Measurements from ENCODE around the gene LPCAT2.

LPCAT2 gene

DNA sequence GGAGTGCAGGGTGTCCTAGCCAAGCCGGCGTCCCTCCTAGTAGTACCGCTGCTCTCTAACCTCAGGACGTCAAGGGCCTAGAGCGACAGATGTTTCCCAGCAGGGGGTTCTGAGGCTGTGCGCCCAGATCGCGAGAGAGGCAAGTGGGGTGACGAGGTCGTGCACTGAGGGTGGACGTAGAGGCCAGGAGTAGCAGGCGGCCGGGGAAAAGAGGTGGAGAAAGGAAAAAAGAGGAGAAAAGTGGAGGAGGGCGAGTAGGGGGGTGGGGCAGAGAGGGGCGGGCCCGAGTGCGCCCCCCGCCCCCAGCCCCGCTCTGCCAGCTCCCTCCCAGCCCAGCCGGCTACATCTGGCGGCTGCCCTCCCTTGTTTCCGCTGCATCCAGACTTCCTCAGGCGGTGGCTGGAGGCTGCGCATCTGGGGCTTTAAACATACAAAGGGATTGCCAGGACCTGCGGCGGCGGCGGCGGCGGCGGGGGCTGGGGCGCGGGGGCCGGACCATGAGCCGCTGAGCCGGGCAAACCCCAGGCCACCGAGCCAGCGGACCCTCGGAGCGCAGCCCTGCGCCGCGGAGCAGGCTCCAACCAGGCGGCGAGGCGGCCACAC is 29.9 kb upstream of the LPCAT2 start, which contains the start of gene MMP2:
TSS of gene MMP2 (plus strand) at position 372 of the 603 bp plus-strand sequence. CDS start 282 bp downstream, outside the sequence.
- Histone ChIP-seq H3K4me1 (ENCODE audit: control insufficient read depth in 1 of 2, insufficient read depth in 1 of 2, low read depth in 1 of 2, low read length in 1 of 2) (peaks cover 0 to 4% of the 10 kb centered on the region in 2 experiments), H3K4me3 (ENCODE audit: low read depth in 1 of 2, low read length in 1 of 2) (no peak within 1 kb of the TSS), H3K9me3 (no peaks in the 10 kb centered on the region), H3K36me3 (no peaks in the 10 kb centered on the region), H3K27ac (no peak within 1 kb of the TSS), H3K27me3 (peaks cover 74% of the 10 kb centered on the region)
- TF ChIP-seq, protein P1, sequence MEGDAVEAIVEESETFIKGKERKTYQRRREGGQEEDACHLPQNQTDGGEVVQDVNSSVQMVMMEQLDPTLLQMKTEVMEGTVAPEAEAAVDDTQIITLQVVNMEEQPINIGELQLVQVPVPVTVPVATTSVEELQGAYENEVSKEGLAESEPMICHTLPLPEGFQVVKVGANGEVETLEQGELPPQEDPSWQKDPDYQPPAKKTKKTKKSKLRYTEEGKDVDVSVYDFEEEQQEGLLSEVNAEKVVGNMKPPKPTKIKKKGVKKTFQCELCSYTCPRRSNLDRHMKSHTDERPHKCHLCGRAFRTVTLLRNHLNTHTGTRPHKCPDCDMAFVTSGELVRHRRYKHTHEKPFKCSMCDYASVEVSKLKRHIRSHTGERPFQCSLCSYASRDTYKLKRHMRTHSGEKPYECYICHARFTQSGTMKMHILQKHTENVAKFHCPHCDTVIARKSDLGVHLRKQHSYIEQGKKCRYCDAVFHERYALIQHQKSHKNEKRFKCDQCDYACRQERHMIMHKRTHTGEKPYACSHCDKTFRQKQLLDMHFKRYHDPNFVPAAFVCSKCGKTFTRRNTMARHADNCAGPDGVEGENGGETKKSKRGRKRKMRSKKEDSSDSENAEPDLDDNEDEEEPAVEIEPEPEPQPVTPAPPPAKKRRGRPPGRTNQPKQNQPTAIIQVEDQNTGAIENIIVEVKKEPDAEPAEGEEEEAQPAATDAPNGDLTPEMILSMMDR (IDR thresholded peaks at IDR 0.05), result no peak

DNA sequence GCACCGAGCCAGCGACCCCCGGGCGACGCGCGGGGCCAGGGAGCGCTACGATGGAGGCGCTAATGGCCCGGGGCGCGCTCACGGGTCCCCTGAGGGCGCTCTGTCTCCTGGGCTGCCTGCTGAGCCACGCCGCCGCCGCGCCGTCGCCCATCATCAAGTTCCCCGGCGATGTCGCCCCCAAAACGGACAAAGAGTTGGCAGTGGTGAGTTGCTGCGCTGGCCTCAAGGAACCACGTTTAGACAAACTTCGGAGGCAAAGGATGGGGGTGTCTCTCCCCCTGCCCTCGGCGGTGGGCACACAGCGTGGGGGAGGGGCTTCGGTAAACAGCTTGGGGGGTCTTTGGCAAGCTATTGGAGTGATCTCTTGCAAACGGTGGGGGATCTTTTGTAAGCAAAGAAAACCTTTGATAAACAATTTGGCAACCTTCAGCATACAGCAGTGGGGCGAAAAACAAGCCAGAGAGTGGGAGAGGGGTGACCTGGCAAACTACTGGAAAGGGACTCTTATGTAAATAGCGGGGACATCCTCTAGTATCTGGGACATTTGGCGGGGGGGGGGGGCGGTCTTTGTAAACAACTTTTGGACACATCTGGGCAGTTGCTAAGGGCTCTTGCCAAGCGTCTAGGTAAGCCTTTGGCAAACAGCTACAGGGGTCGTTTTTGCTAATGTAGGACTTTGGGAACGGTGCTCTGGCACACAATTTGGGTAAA is 29.3 kb upstream of the LPCAT2 start:
- Histone ChIP-seq H3K36me3 (no peaks in the 10 kb centered on the region), H3K27me3 (peaks cover 74% of the 10 kb centered on the region), H3K9me3 (no peaks in the 10 kb centered on the region), H3K27ac (no peak overlapping the region), H3K4me1 (ENCODE audit: control insufficient read depth in 1 of 2, insufficient read depth in 1 of 2, low read depth in 1 of 2, low read length in 1 of 2) (peaks cover 0 to 4% of the 10 kb centered on the region in 2 experiments), H3K4me3 (ENCODE audit: low read depth in 1 of 2, low read length in 1 of 2) (no peak overlapping the region)
- TF ChIP-seq, protein P1 (IDR thresholded peaks at IDR 0.05), result no peak

DNA sequence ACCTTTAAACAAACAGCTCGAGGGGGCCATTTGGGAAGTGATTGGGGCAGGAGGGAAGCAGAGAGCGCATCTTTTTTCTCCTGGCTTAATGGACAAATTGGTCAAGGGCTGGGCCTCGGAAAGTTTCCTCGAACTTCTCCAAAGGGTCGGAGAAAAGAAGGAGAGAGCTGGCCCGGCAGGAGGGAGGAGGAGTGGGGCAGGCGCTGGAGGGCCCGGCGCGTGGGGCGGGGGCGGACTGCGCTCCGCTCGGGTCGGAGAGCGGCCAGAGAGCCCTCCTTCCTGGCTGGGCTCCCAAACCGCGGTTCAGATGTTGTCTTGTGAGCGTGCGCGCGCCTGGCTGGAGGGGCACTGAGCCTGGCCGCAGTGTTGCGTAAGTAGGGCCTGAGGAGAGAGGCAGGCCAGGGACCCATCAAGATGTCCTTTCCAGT is 28.6 kb upstream of the LPCAT2 start:
- H3K27me3 ChIP-seq, result peaks cover 72% of the 10 kb centered on the region
- H3K27ac ChIP-seq, result no peak overlapping the region
- H3K9me3 ChIP-seq, result no peaks in the 10 kb centered on the region
- H3K4me3 ChIP-seq (ENCODE audit: low read depth in 1 of 2, low read length in 1 of 2), result no peak overlapping the region
- no peaks in the 10 kb centered on the region for H3K36me3 ChIP-seq
- H3K4me1 ChIP-seq (ENCODE audit: control insufficient read depth in 1 of 2, insufficient read depth in 1 of 2, low read depth in 1 of 2, low read length in 1 of 2), result peaks cover 0 to 4% of the 10 kb centered on the region in 2 experiments
- TF ChIP-seq, protein P1 (IDR thresholded peaks at IDR 0.05), result no peak

DNA sequence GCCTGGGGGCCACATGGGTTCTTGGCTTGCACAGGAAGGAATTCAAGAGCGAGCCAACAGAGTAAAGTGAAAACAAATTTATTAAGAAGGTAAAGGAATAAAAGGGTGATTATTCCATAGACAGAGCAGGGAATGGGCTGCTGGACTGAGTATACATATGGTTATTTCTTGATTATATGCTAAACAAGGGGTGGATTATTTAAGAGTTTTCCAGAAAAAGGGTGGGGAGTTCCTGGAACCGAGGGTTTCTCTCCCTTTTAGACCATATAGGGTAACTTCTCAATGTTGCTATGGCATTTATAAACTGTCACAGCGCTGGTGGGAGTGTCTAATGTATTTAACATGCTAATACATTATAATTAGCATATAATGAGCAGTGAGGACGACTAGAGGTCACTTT is 27.8 kb upstream of the LPCAT2 start:
- H3K27ac ChIP-seq, result no peak overlapping the region
- H3K9me3 ChIP-seq, result no peaks in the 10 kb centered on the region
- no peaks in the 10 kb centered on the region for H3K36me3 ChIP-seq
- peaks cover 0 to 4% of the 10 kb centered on the region in 2 experiments for H3K4me1 ChIP-seq (ENCODE audit: control insufficient read depth in 1 of 2, insufficient read depth in 1 of 2, low read depth in 1 of 2, low read length in 1 of 2)
- no peak overlapping the region for H3K4me3 ChIP-seq (ENCODE audit: low read depth in 1 of 2, low read length in 1 of 2)
- H3K27me3 ChIP-seq, result peaks cover 68% of the 10 kb centered on the region
- TF ChIP-seq, protein P1 (IDR thresholded peaks at IDR 0.05), result no peak

DNA sequence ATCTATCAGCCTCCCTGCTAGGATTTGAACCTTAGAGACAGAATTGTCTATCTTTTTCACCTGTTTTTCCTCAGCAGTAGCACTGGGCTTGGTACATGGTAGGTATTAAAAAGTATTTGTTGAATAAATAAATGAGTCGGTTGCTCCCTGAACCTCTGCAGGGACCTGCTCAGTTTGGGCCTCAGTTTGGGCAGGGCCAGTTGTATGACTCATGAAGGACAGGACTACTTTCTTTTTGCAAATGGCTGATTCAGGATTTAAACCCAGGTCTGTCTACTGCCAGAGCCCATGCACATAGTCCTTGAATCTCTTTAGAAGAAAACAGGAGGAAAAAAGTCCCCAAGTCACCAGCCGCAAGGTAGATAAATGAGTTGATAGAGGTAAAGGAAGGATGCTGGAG is 26.8 kb upstream of the LPCAT2 start:
- no peak overlapping the region for H3K4me3 ChIP-seq (ENCODE audit: low read depth in 1 of 2, low read length in 1 of 2)
- H3K4me1 ChIP-seq (ENCODE audit: control insufficient read depth in 1 of 2, insufficient read depth in 1 of 2, low read depth in 1 of 2, low read length in 1 of 2), result peaks cover 0 to 4% of the 10 kb centered on the region in 2 experiments
- no peaks in the 10 kb centered on the region for H3K36me3 ChIP-seq
- peaks cover 60% of the 10 kb centered on the region for H3K27me3 ChIP-seq
- H3K9me3 ChIP-seq, result no peaks in the 10 kb centered on the region
- TF ChIP-seq, protein P1 (IDR thresholded peaks at IDR 0.05), result no peak
- no peak overlapping the region for H3K27ac ChIP-seq

Data from neutrophil (primary cell).